ENCODE results near the gene PRKCB.

Gene PRKCB

GRCh38 chr16:23902748-23903414, 67.1 kb downstream of the PRKCB start:
- Histone ChIP-seq H3K36me3 (replicated peaks; ENCODE audit: low read depth, low read length) (no peaks in the 10 kb centered on the region), H3K27ac (ENCODE audit: low read length) (no peak overlapping the region), H3K9me3 (ENCODE audit: insufficient read depth, low read length) (no peaks in the 10 kb centered on the region), H2AFZ (ENCODE audit: low read depth, low read length) (no peak overlapping the region), H3K4me3 (ENCODE audit: low read length) (no peak overlapping the region), H3K4me1 (ENCODE audit: low read length) (no peaks in the 10 kb centered on the region), H3K79me2 (ENCODE audit: low read length) (no peaks in the 10 kb centered on the region), H3K27me3 (ENCODE audit: low read depth, low read length) (peaks cover 11% of the 10 kb centered on the region; the same call in 1 of the 2 replicates), H3K4me2 (ENCODE audit: low read length) (no peak overlapping the region), H3K9ac (ENCODE audit: low read length) (no peak overlapping the region), H4K20me1 (ENCODE audit: insufficient read depth, low read length) (no peaks in the 10 kb centered on the region)
- TF ChIP-seq, protein P1, sequence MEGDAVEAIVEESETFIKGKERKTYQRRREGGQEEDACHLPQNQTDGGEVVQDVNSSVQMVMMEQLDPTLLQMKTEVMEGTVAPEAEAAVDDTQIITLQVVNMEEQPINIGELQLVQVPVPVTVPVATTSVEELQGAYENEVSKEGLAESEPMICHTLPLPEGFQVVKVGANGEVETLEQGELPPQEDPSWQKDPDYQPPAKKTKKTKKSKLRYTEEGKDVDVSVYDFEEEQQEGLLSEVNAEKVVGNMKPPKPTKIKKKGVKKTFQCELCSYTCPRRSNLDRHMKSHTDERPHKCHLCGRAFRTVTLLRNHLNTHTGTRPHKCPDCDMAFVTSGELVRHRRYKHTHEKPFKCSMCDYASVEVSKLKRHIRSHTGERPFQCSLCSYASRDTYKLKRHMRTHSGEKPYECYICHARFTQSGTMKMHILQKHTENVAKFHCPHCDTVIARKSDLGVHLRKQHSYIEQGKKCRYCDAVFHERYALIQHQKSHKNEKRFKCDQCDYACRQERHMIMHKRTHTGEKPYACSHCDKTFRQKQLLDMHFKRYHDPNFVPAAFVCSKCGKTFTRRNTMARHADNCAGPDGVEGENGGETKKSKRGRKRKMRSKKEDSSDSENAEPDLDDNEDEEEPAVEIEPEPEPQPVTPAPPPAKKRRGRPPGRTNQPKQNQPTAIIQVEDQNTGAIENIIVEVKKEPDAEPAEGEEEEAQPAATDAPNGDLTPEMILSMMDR (IDR thresholded peaks at IDR 0.05; ENCODE audit: low read depth, low read length), result no peak
- no peak for TF ChIP-seq EZH2phosphoT487 (IDR thresholded peaks at IDR 0.05; ENCODE audit: low read depth)

DNA sequence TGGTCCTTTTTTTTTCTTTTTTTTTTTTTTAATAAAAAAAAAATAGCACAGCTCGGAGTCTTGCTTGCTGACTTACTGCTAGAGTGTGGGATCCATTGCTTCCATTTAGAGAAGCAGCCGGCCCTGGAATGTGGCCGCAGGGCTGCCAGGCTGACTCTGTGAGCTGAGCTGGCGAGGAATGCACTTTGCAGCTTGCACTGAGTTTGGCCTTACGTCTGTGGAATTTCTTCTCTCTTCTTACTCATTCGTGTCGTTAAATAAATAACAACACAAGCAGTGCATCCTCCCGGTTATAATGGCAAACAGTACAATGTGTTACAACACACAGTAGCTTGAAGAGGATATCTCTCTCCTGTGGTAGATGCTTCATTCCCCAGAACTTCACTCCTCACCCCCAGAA, 69.2 kb downstream of the PRKCB start:
- no peak overlapping the region for H2AFZ ChIP-seq (ENCODE audit: low read depth, low read length)
- no peaks in the 10 kb centered on the region for H3K4me1 ChIP-seq (ENCODE audit: low read length)
- H3K36me3 ChIP-seq (replicated peaks; ENCODE audit: low read depth, low read length), result no peaks in the 10 kb centered on the region
- H3K4me2 ChIP-seq (ENCODE audit: low read length), result no peak overlapping the region
- TF ChIP-seq, protein P1 (IDR thresholded peaks at IDR 0.05; ENCODE audit: low read depth, low read length), result no peak
- TF ChIP-seq EZH2phosphoT487 (IDR thresholded peaks at IDR 0.05; ENCODE audit: low read depth), result no peak
- no peak overlapping the region for H3K9ac ChIP-seq (ENCODE audit: low read length)
- H3K27ac ChIP-seq (ENCODE audit: low read length), result no peak overlapping the region
- H3K79me2 ChIP-seq (ENCODE audit: low read length), result no peaks in the 10 kb centered on the region
- no peak overlapping the region for H3K4me3 ChIP-seq (ENCODE audit: low read length)
- H4K20me1 ChIP-seq (ENCODE audit: insufficient read depth, low read length), result no peaks in the 10 kb centered on the region
- no peaks in the 10 kb centered on the region for H3K9me3 ChIP-seq (ENCODE audit: insufficient read depth, low read length)
- H3K27me3 ChIP-seq (ENCODE audit: low read depth, low read length), result peaks cover 11% of the 10 kb centered on the region; the same call in 1 of the 2 replicates

DNA sequence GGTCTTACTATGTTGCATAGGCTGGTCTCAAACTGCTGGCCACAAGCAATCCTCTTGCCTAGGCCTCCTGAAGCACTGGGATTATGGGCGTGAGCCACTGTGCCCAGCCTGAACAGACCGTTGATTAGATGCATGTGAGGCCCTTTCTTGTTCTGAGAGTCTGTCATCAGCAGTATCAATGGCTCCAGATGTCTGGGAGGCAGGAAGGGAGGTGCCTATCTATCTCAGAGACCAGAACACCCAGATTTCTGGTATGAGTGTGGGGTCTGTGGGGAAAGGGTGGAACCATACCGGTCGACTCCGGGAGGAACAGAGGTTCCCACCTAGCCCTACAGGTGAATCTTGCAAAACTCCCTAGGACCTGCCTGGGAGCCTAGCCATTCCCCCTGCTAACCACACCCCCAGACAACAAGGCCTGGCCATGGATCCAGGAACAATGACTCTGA, 71.7 kb downstream of the PRKCB start:
- Histone ChIP-seq H3K4me2 (ENCODE audit: low read length) (no peak overlapping the region), H3K9me3 (ENCODE audit: insufficient read depth, low read length) (no peaks in the 10 kb centered on the region), H3K4me3 (ENCODE audit: low read length) (no peak overlapping the region), H4K20me1 (ENCODE audit: insufficient read depth, low read length) (no peaks in the 10 kb centered on the region), H3K79me2 (ENCODE audit: low read length) (no peaks in the 10 kb centered on the region), H3K27ac (ENCODE audit: low read length) (no peak overlapping the region), H3K4me1 (ENCODE audit: low read length) (no peaks in the 10 kb centered on the region), H3K36me3 (replicated peaks; ENCODE audit: low read depth, low read length) (no peaks in the 10 kb centered on the region), H3K9ac (ENCODE audit: low read length) (no peak overlapping the region), H2AFZ (ENCODE audit: low read depth, low read length) (no peak overlapping the region), H3K27me3 (ENCODE audit: low read depth, low read length) (peaks cover 11% of the 10 kb centered on the region; the same call in 1 of the 2 replicates)
- TF ChIP-seq, protein P1 (IDR thresholded peaks at IDR 0.05; ENCODE audit: low read depth, low read length), result no peak
- TF ChIP-seq EZH2phosphoT487 (IDR thresholded peaks at IDR 0.05; ENCODE audit: low read depth), result no peak

- Histone ChIP-seq H3K27me3 (ENCODE audit: low read depth, low read length) (peaks cover 11% of the 10 kb centered on the region; the same call in 1 of the 2 replicates), H3K9me3 (ENCODE audit: insufficient read depth, low read length) (no peaks in the 10 kb centered on the region), H3K4me3 (ENCODE audit: low read length) (no peak overlapping the region), H4K20me1 (ENCODE audit: insufficient read depth, low read length) (no peaks in the 10 kb centered on the region), H3K36me3 (replicated peaks; ENCODE audit: low read depth, low read length) (no peaks in the 10 kb centered on the region), H3K9ac (ENCODE audit: low read length) (no peak overlapping the region), H2AFZ (ENCODE audit: low read depth, low read length) (no peak overlapping the region), H3K27ac (ENCODE audit: low read length) (no peak overlapping the region), H3K79me2 (ENCODE audit: low read length) (no peaks in the 10 kb centered on the region), H3K4me1 (ENCODE audit: low read length) (no peaks in the 10 kb centered on the region), H3K4me2 (ENCODE audit: low read length) (no peak overlapping the region)
- TF ChIP-seq, protein P1 (IDR thresholded peaks at IDR 0.05; ENCODE audit: low read depth, low read length), result no peak
- no peak for TF ChIP-seq EZH2phosphoT487 (IDR thresholded peaks at IDR 0.05; ENCODE audit: low read depth)
These were observed 72.1 kb downstream of the PRKCB start for GRCh38 chr16:23907903-23908302.

Measured in OCI-LY3 (cell line).